ENCODE data around the gene COL19A1. TPM values are rescaled to one million over a fixed set of nuclear protein-coding genes. Genes with fewer than 3 reads are reported as not detected.

COL19A1 gene
- total RNA-seq, result not detected in 2 replicates

DNA sequence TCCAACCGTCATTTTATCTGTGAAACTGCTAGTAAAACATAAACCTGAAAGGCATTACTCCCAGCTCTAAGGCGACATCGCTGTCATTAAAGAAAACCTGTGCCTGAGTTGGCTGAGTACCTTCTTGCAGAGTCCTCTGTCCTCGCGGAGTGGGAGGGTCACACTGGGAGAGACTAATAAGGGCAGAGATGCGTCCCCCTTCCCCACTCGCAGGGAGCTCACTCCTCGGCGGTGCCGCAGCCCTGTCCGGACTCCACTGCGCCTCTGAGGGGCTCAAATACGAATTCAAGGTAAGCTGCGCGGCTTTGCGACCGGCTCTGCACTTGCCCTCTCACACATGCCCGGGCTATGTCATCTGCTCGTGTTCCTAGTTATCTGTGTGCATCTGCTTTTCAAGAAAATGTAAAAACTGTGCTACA, at the start of gene COL19A1:
TSS of gene COL19A1 (plus strand) at position 206 of the 419 bp plus-strand sequence. CDS start 13,012 bp downstream, outside the sequence.

Other genes starting within 250 kb of the COL19A1 start
- 10.3 and 16.8 TPM in 2 replicates for gene LMBRD1, start 69.5 kb upstream of the COL19A1 start, total RNA-seq